NT2/D1 (cell line): ENCODE results near the gene MMD.

Source experiments
- YY1 ChIP-seq: IDR thresholded peaks from 2 replicates; pipeline ENCODE4 v1.6.1; 2011; ENCODE audit not compliant: insufficient read length, insufficient read depth
- ZNF274 ChIP-seq: IDR thresholded peaks from 2 replicates; pipeline ENCODE4 v1.6.1; 2011; ENCODE audit warnings: mild to moderate bottlenecking, low read depth, low read length

GRCh38 chr17:55390364-55390977 lies 31.2 kb downstream of the MMD start:
- TF ChIP-seq ZNF274 (no peak), YY1 (no peak)
